ENCODE measurements around the gene NFE2L2.
"Not testable (repeated sequence)": the region's sequence is repeated elsewhere in the genome, so short reads cannot be mapped to it uniquely, and the experiment has no call there.

NFE2L2 gene

GRCh38 chr2:177257471-177257870 lies 7.1 kb downstream of the NFE2L2 start:
- no peak for DNase-seq (ENCODE audit: low read depth in 3 of 3)

- no peak for DNase-seq (ENCODE audit: low read depth in 3 of 3)
Observed at GRCh38 chr2:177256695-177257094, 7.8 kb downstream of the NFE2L2 start.

- DNase-seq (ENCODE audit: low read depth in 3 of 3): no peak
Observed at GRCh38 chr2:177256026-177256425, 8.5 kb downstream of the NFE2L2 start.

- no peak for DNase-seq (ENCODE audit: low read depth in 3 of 3)
Observed at GRCh38 chr2:177255227-177255601, 9.3 kb downstream of the NFE2L2 start.

GRCh38 chr2:177254433-177255226 lies 9.9 kb downstream of the NFE2L2 start:
- DNase-seq (ENCODE audit: low read depth in 3 of 3): no peak

GRCh38 chr2:177253704-177254103 lies 10.8 kb downstream of the NFE2L2 start:
- DNase-seq (ENCODE audit: low read depth in 3 of 3): no peak

- no peak for DNase-seq (ENCODE audit: low read depth in 3 of 3)
Observed at GRCh38 chr2:177252808-177253531, 11.6 kb downstream of the NFE2L2 start.

- DNase-seq (ENCODE audit: low read depth in 3 of 3): no peak
Observed at GRCh38 chr2:177251165-177251542, 13.4 kb downstream of the NFE2L2 start.

- DNase-seq (ENCODE audit: low read depth in 3 of 3): no peak
Observed at GRCh38 chr2:177250461-177250860, 14.1 kb downstream of the NFE2L2 start.

- DNase-seq (ENCODE audit: low read depth in 3 of 3): no peak
Observed at GRCh38 chr2:177249038-177249437, 15.5 kb downstream of the NFE2L2 start.

GRCh38 chr2:177247693-177248262 lies 16.7 kb downstream of the NFE2L2 start:
- no peak for DNase-seq (ENCODE audit: low read depth in 3 of 3)

GRCh38 chr2:177246523-177247030 lies 17.9 kb downstream of the NFE2L2 start:
- not testable (repeated sequence) for DNase-seq (ENCODE audit: low read depth in 3 of 3)

- DNase-seq (ENCODE audit: low read depth in 3 of 3): no peak
Observed at GRCh38 chr2:177246000-177246399, 18.5 kb downstream of the NFE2L2 start.

GRCh38 chr2:177245010-177245422 lies 19.5 kb downstream of the NFE2L2 start:
- DNase-seq (ENCODE audit: low read depth in 3 of 3): no peak

GRCh38 chr2:177244244-177244771 lies 20.2 kb downstream of the NFE2L2 start:
- DNase-seq (ENCODE audit: low read depth in 3 of 3): no peak

- no peak for DNase-seq (ENCODE audit: low read depth in 3 of 3)
Observed at GRCh38 chr2:177243476-177243875, 21.1 kb downstream of the NFE2L2 start.

GRCh38 chr2:177243073-177243472 lies 21.5 kb downstream of the NFE2L2 start:
- DNase-seq (ENCODE audit: low read depth in 3 of 3): no peak

GRCh38 chr2:177242121-177242987 lies 22.2 kb downstream of the NFE2L2 start:
- no peak for DNase-seq (ENCODE audit: low read depth in 3 of 3)

GRCh38 chr2:177241711-177242120 lies 22.8 kb downstream of the NFE2L2 start:
- no peak for DNase-seq (ENCODE audit: low read depth in 3 of 3)

- no peak for DNase-seq (ENCODE audit: low read depth in 3 of 3)
Observed at GRCh38 chr2:177239932-177240630, 24.4 kb downstream of the NFE2L2 start.

GRCh38 chr2:177239053-177239452 lies 25.5 kb downstream of the NFE2L2 start:
- no peak for DNase-seq (ENCODE audit: low read depth in 3 of 3)

Data from stimulated activated CD4-positive, alpha-beta T cell treated with anti-CD3 and anti-CD28 coated beads, TNF-alpha, amount 100 ng/mL, for 4 hours (primary cell).